K562 (cell line): ENCODE data around the gene UROS. TPM values are rescaled to one million over a fixed set of nuclear protein-coding genes. Genes with fewer than 3 reads are reported as not detected.

Experiments
- ATAC-seq: fragments of 200-7000 bp; cut with Tn5 transposase; 3 replicates; pipeline ENCODE4 v1.9.1; 2020; ENCODE audit warnings: moderate library complexity
- BruUV-seq: library from RNA; stranded (reverse); fragments of 400-500 nt; replicated peaks from 2 replicates; lab custom pipeline; 2021; lab: Mats Ljungman, UMichigan
- CTCF ChIA-PET: fragments of 300-600 bp; formaldehyde crosslinking; extraction: SDS; loops from one replicate; lab custom pipeline; 2021; ENCODE audit warnings: low intra/inter-chr PET ratio; lab: Yijun Ruan, JAX
- POLR2A ChIA-PET: fragments of 300-600, 350-650 bp; sonication (Branson Sonifier 250); formaldehyde crosslinking; extraction: SDS; loops from one replicate; lab custom pipeline; 2021; ENCODE audit warnings: antibody characterized with exemption, inconsistent platforms; lab: Yijun Ruan, JAX
- DNase-seq, 4 experiments: peaks; one replicate each; pipeline versions ENCODE4 v3.0.0 to v3.0.0-alpha.2; 2011 to 2018; ENCODE audit warnings: low spot score in 3 of 4, mixed read lengths in 3 of 4; ENCODE audit errors: extremely low read depth in 1 of 4
- FAIRE-seq: peaks from 2 replicates; lab custom pipeline; 2011; peaks lifted over from hg19 to GRCh38; lab: Jason Lieb, UNC
- H2AFZ ChIP-seq: 2 replicates; pipeline ENCODE4 v1.6.0; 2011; ENCODE audit warnings: low read depth, low read length, control low read depth, inconsistent platforms
- H3K27ac ChIP-seq: fragments of 200-600 bp; 3 replicates; pipeline ENCODE4 v1.8.0; 2011; ENCODE audit warnings: low read depth, mild to moderate bottlenecking, control low read depth, inconsistent platforms, low read length, moderate library complexity, mixed read lengths; ENCODE audit errors: extremely low read depth
- H3K27me3 ChIP-seq, 2 experiments: fragments of 300-600 bp in 1 of 2; 2 replicates in 1 of 2; 3 replicates in 1 of 2; pipeline versions ENCODE4 v1.6.0 to v1.8.0; 2011; ENCODE audit warnings: inconsistent platforms in 2 of 2, low read length in 2 of 2, mild to moderate bottlenecking in 1 of 2, mixed read lengths in 1 of 2, moderate library complexity in 1 of 2; ENCODE audit not compliant: control insufficient read depth in 2 of 2, insufficient read depth in 2 of 2
- H3K36me3 ChIP-seq: fragments of 300-600 bp; 3 replicates; pipeline ENCODE4 v1.8.0; 2011; ENCODE audit warnings: mild to moderate bottlenecking, low read length, inconsistent platforms; ENCODE audit not compliant: control insufficient read depth, insufficient read depth
- H3K4me1 ChIP-seq, 2 experiments: fragments of 200-600 bp in 1 of 2; replicated peaks in 1 of 2; 2 replicates in 1 of 2; 3 replicates in 1 of 2; pipeline versions ENCODE4 v1.5.1 to v1.8.0; 2011; ENCODE audit warnings: inconsistent platforms in 2 of 2, low read length in 2 of 2, mild to moderate bottlenecking in 1 of 2, mixed read lengths in 1 of 2, moderate library complexity in 1 of 2; ENCODE audit not compliant: control insufficient read depth in 2 of 2, insufficient read depth in 2 of 2
- H3K4me2 ChIP-seq: 2 replicates; pipeline ENCODE4 v1.6.1; 2011; ENCODE audit warnings: low read length, control low read depth, inconsistent platforms, mixed read lengths; ENCODE audit not compliant: insufficient read depth
- H3K4me3 ChIP-seq: fragments of 200-600 bp; sonication (generic), shearing (Covaris generic); 2 replicates; pipeline ENCODE4 v1.5.1; 2016; ENCODE audit warnings: control low read depth, inconsistent platforms
- H3K79me2 ChIP-seq: fragments of 200-600 bp; 3 replicates; pipeline ENCODE4 v1.8.0; 2011; ENCODE audit warnings: low read length, inconsistent platforms; ENCODE audit not compliant: control insufficient read depth, insufficient read depth
- H3K9ac ChIP-seq, 2 experiments: 2 replicates each; pipeline versions ENCODE4 v1.6.0 to v1.6.1; 2011; ENCODE audit warnings: low read depth in 2 of 2, low read length in 2 of 2, control low read depth in 1 of 2, inconsistent platforms in 1 of 2, mild to moderate bottlenecking in 1 of 2, mixed read lengths in 1 of 2; ENCODE audit not compliant: insufficient read depth in 1 of 2
- H3K9me1 ChIP-seq: one replicate; pipeline ENCODE4 v1.6.0; 2011; ENCODE audit warnings: inconsistent platforms, mild to moderate bottlenecking, low read length, moderate library complexity; ENCODE audit not compliant: control insufficient read depth, insufficient read depth
- H3K9me3 ChIP-seq: replicated peaks from 2 replicates; pipeline ENCODE4 v1.5.1; 2011; ENCODE audit warnings: low read depth, low read length, inconsistent platforms; ENCODE audit not compliant: control insufficient read depth, insufficient read depth
- H4K20me1 ChIP-seq: replicated peaks from 2 replicates; pipeline ENCODE4 v1.6.1; 2011; ENCODE audit warnings: low read length, inconsistent platforms, mixed read lengths; ENCODE audit not compliant: control insufficient read depth, insufficient read depth
- JUN ChIP-seq, 2 experiments: sonication (generic) in 1 of 2; formaldehyde crosslinking in 1 of 2; IDR thresholded peaks; 2 replicates each; pipeline versions ENCODE4 v1.6.1 to v1.8.0; 2012 to 2022; ENCODE audit warnings: borderline replicate concordance in 2 of 2, mild to moderate bottlenecking in 2 of 2, improper control_type of control experiment in 1 of 2, low read depth in 1 of 2, low read length in 1 of 2, missing genetic modification reagents in 1 of 2
- PBX2 ChIP-seq, 2 experiments: IDR thresholded peaks in 1 of 2; conservative IDR thresholded peaks in 1 of 2; 2 replicates each; pipeline ENCODE4 v1.6.1; 2016; ENCODE audit warnings: low read depth in 2 of 2, mild to moderate bottlenecking in 1 of 2, missing compliant biosample characterization in 1 of 2, missing genetic modification characterization in 1 of 2, moderate library complexity in 1 of 2
- PREB ChIP-seq: sonication (generic); formaldehyde crosslinking; IDR thresholded peaks from 2 replicates; pipeline ENCODE4 v1.8.1; 2023; ENCODE audit warnings: mild to moderate bottlenecking, missing genetic modification reagents
- ZBTB9 ChIP-seq: fragments of 450-650 bp; formaldehyde crosslinking; IDR thresholded peaks from 2 replicates; pipeline ENCODE4 v1.4.0; 2020; ENCODE audit warnings: mild to moderate bottlenecking, moderate library complexity
- ZC3H4 ChIP-seq: sonication (generic); formaldehyde crosslinking; IDR thresholded peaks from 2 replicates; pipeline ENCODE4 v1.9.0; 2021; ENCODE audit warnings: missing genetic modification reagents, borderline replicate concordance
- ZMIZ1 ChIP-seq, 2 experiments: fragments of 150-350 bp in 1 of 2; IDR thresholded peaks; 2 replicates each; pipeline ENCODE4 v1.6.1; 2012 to 2016; ENCODE audit warnings: low read depth in 2 of 2, low read length in 2 of 2, mild to moderate bottlenecking in 1 of 2, moderate library complexity in 1 of 2
- ZNF174 ChIP-seq: fragments of 250-450 bp; sonication (Bioruptor Pico); IDR thresholded peaks from 2 replicates; pipeline ENCODE4 v1.4.0; 2020; ENCODE audit warnings: mild to moderate bottlenecking
- ZNF253 ChIP-seq: fragments of 250-450 bp; sonication (Bioruptor Pico); conservative IDR thresholded peaks from 2 replicates; pipeline ENCODE4 v1.6.1; 2021; ENCODE audit warnings: mild to moderate bottlenecking
- WGBS: fragments of 100-300 bp; shearing (Covaris generic); methylation state at CpG from one replicate; pipeline ENCODE4 v1.1.6; 2016; ENCODE audit warnings: low coverage, mixed read lengths; ENCODE audit not compliant: insufficient coverage; ENCODE audit errors: missing lambda C conversion rate; 5-methylcytosine and 5-hydroxymethylcytosine counted together
- in situ Hi-C: fragments of 300-500 bp; cut with MboI; formaldehyde crosslinking; loops from 4 replicates; pipeline ENCODE4 v1.15.0; 2018; ENCODE audit warnings: inconsistent platforms, mixed read lengths
- intact Hi-C: fragments of 100-400 bp; cut with micrococcal nuclease; formaldehyde crosslinking; loops from 2 replicates; pipeline ENCODE4 v1.14.2; 2022
- polyA plus RNA-seq, 8 experiments: library from polyadenylated mRNA; depleted of rRNA in 4 of 8; stranded (reverse) in 5 of 8; unstranded in 3 of 8; fragments of >200 nt; fragmentation: Nextera tagmentation in 2 of 8; fragmentation: Illumina TruSeq in 1 of 8; extraction: Ambion mirVana in 2 of 8; extraction: Trizol in 1 of 8; gene quantifications; 2 replicates each; pipeline versions ENCODE4 v1.2.1 to v1.2.3, GENCODE V29; 2011 to 2014; ENCODE audit warnings: inconsistent platforms in 1 of 8, missing spikeins in 1 of 8
- total RNA-seq, 7 experiments: library from RNA; depleted of rRNA in 6 of 7; stranded (reverse); fragments of >200 nt in 6 of 7; fragmentation: Illumina TruSeq in 2 of 7; extraction: Trizol in 2 of 7; gene quantifications; 2 replicates each; pipeline versions ENCODE4 v1.2.1 to v1.2.3, GENCODE V29; 2011 to 2021; ENCODE audit warnings: low replicate concordance in 1 of 7

UROS gene
- total and polyA plus RNA-seq, 9 of the 15 experiments (the other 6 are each of a cell fraction or from before 2014, with no cell fraction given) = 6.4 to 39.1 (median 32.3) TPM

GRCh38 chr10:125816548-125816947 is 6.5 kb downstream of the UROS start:
- 0% methylated on average over 4 of the region's 4 CpGs for WGBS
- H3K4me1 ChIP-seq = peaks cover 0 to 45% of the 10 kb centered on the region in 2 experiments; a peak in 4 of 5 replicates
- ChIA-PET POLR2A (interaction anchor here (1.3 to 1.8 kb wide), 2 partner anchors 11 to 20 kb away, joined by 4 to 6 read pairs; no protein-coding TSS in a partner anchor), CTCF (no interaction called here)
- intact Hi-C loops = loop anchor here (5.0 kb wide), 1 partner anchor 94 kb away; no protein-coding TSS in a partner anchor
- FAIRE-seq (peak; percentile 97), ATAC-seq (peak; percentile 79), DNase-seq (peak; percentile 74 to 87 (median 79))
- H3K36me3 ChIP-seq = peaks cover 26% of the 10 kb centered on the region
- BruUV-seq = no TSS peak
- in situ Hi-C loops = no loop called here
- peaks cover 53% of the 10 kb centered on the region for H3K79me2 ChIP-seq
- no peaks in the 10 kb centered on the region for H3K9me1 ChIP-seq
- peak overlapping the region; percentile 55 for H2AFZ ChIP-seq
- H3K27me3 ChIP-seq = no peaks in the 10 kb centered on the region
- H4K20me1 ChIP-seq = no peaks in the 10 kb centered on the region
- peak overlapping the region; percentile 86 for H3K4me2 ChIP-seq
- H3K9me3 ChIP-seq = no peaks in the 10 kb centered on the region
- H3K4me3 ChIP-seq = peak overlapping the region; percentile 36
- peak overlapping the region; percentile 89 for H3K27ac ChIP-seq
- H3K9ac ChIP-seq = peak overlapping the region; percentile 49 to 84; a peak in 3 of 4 replicates
- no peak for TF ChIP-seq ZC3H4 (CRISPR knock-in tag)
- TF ChIP-seq ZNF253 (CRISPR knock-in tag) = no peak
- no peak for TF ChIP-seq PREB
- no peak for TF ChIP-seq PBX2 (CRISPR knock-in tag; IDR thresholded peaks at IDR 0.05; ENCODE audit: low read depth)
- peak; percentile 78 for TF ChIP-seq PBX2 (tag; conservative IDR thresholded peaks at IDR 0.05; ENCODE audit: low read depth)
- TF ChIP-seq ZBTB9 = no peak
- TF ChIP-seq JUN (IDR thresholded peaks at IDR 0.05; ENCODE audit: borderline replicate concordance, low read depth, low read length) = no peak
- TF ChIP-seq JUN (CRISPR knock-in tag; IDR thresholded peaks at IDR 0.05; ENCODE audit: borderline replicate concordance) = no peak
- peak in 1 of 2 experiments; percentile 87; a peak in 2 of 4 replicates for TF ChIP-seq ZMIZ1 (IDR thresholded peaks at IDR 0.05; ENCODE audit: low read depth in 2 of 2, low read length in 2 of 2)
- TF ChIP-seq ZNF174 = no peak
